Gastroesophageal sphincter (tissue), 3 donors: ENCODE results near the gene OR1L8.
"Not testable (repeated sequence)": the region's sequence is repeated elsewhere in the genome, so short reads cannot be mapped to it uniquely, and the experiment has no call there.

ENCODE experiments used
- EP300 ChIP-seq: sonication (generic); formaldehyde crosslinking; IDR thresholded peaks from one replicate; pipeline ENCODE4 v1.6.1; 2017; ENCODE audit warnings: antibody characterized with exemption, mild to moderate bottlenecking
- POLR2AphosphoS5 ChIP-seq: sonication (generic); formaldehyde crosslinking; IDR thresholded peaks from one replicate; pipeline ENCODE4 v1.6.1; 2017; ENCODE audit warnings: antibody characterized with exemption
- TF ChIP-seq, protein P1 (sequence below), 4 experiments: fragments of 200-600 bp in 2 of 4; fragments of 450-650 bp in 2 of 4; sonication (generic) in 1 of 4; IDR thresholded peaks; one replicate each; pipeline ENCODE4 v1.5.1; 2017 to 2019; ENCODE audit warnings: antibody characterized with exemption in 4 of 4, mild to moderate bottlenecking in 2 of 4, moderate library complexity in 2 of 4

DNA sequence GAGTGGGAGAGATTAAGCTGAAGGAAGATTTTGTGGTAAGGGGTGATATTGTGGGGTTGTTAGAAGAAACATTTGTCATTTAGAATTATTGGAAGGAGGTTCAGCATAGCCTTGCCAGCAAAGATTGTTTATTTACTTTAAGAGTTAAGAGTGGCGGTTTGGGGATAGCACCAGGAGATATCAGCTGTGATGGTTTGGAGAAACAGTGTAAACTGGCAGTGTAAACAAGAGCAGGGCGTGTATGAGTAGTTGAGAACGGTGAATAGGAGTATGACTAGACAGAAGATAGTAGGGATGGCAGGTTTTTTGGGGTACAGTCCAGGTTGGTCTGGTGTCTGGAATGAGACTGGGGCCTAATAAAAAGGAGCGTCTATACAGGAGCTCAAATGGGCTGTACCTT, 52.0 kb downstream of the OR1L8 start:
- not testable (repeated sequence) for TF ChIP-seq EP300, POLR2AphosphoS5
- TF ChIP-seq, protein P1, sequence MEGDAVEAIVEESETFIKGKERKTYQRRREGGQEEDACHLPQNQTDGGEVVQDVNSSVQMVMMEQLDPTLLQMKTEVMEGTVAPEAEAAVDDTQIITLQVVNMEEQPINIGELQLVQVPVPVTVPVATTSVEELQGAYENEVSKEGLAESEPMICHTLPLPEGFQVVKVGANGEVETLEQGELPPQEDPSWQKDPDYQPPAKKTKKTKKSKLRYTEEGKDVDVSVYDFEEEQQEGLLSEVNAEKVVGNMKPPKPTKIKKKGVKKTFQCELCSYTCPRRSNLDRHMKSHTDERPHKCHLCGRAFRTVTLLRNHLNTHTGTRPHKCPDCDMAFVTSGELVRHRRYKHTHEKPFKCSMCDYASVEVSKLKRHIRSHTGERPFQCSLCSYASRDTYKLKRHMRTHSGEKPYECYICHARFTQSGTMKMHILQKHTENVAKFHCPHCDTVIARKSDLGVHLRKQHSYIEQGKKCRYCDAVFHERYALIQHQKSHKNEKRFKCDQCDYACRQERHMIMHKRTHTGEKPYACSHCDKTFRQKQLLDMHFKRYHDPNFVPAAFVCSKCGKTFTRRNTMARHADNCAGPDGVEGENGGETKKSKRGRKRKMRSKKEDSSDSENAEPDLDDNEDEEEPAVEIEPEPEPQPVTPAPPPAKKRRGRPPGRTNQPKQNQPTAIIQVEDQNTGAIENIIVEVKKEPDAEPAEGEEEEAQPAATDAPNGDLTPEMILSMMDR (IDR thresholded peaks at IDR 0.05): not testable (repeated sequence)
